Testis (tissue), 3 donors: ENCODE measurements around the gene PLGRKT. TPM values are rescaled to one million over a fixed set of nuclear protein-coding genes. Genes with fewer than 3 reads are reported as not detected.

Source experiments
- DNase-seq: peaks from one replicate; pipeline ENCODE4 v3.0.0-alpha.2; 2019
- H3K27ac ChIP-seq, 2 donors: fragments of 200-600 bp; sonication (generic); one replicate each; pipeline ENCODE4 v1.5.1; 2019
- H3K27me3 ChIP-seq: fragments of 200-600 bp; sonication (generic); one replicate; pipeline ENCODE4 v1.5.1; 2019
- H3K36me3 ChIP-seq: fragments of 200-600 bp; sonication (generic); one replicate; pipeline ENCODE4 v1.5.1; 2017; ENCODE audit warnings: low read depth; ENCODE audit errors: missing control alignments
- H3K4me1 ChIP-seq: fragments of 200-600 bp; sonication (generic); one replicate; pipeline ENCODE4 v1.5.1; 2019
- H3K4me3 ChIP-seq, 2 donors: fragments of 200-600 bp; sonication (generic); one replicate each; pipeline ENCODE4 v1.5.1; 2017 to 2019
- H3K9me3 ChIP-seq: fragments of 200-600 bp; sonication (generic); one replicate; pipeline ENCODE4 v1.5.1; 2017
- POLR2A ChIP-seq: fragments of 450-650 bp; IDR thresholded peaks from one replicate; pipeline ENCODE4 v1.6.1; 2017; ENCODE audit warnings: antibody characterized with exemption, mild to moderate bottlenecking, moderate library complexity
- whole genome bisulfite sequencing, 2 donors: methylation state at CpG; one replicate each; pipeline ENCODE4 v1.1.5; 2018; 5-methylcytosine and 5-hydroxymethylcytosine counted together
- intact Hi-C: fragments of 100-400 bp; cut with DNase I; formaldehyde crosslinking; loops from one replicate; pipeline ENCODE4 v1.15.1; 2023; ENCODE audit warnings: low total_unique reads
- polyA plus RNA-seq: library from polyadenylated mRNA; stranded (reverse); fragments of 350-450 nt; fragmentation: Illumina TruSeq; extraction: RNeasy Lipid Tissue Mini Kit (QIAGEN cat#74804); gene quantifications from one replicate; pipeline ENCODE4 v1.2.3, GENCODE V29; 2014; ENCODE audit warnings: low read depth, low replicate concordance; ENCODE audit not compliant: insufficient read depth
- small RNA-seq, 2 donors: library from RNA; depleted of rRNA; stranded (forward); fragments of <200 nt; gene quantifications; one replicate each; pipeline ENCODE3, GENCODE V24; 2016
- total RNA-seq, 2 donors: library from RNA; depleted of rRNA; stranded (reverse); fragments of >200 nt; gene quantifications; one replicate each; pipeline ENCODE4 v1.2.3, GENCODE V29; 2016
- TF ChIP-seq, protein P1 (sequence below), 3 experiments: fragments of 450-650 bp in 2 of 3; fragments of 200-600 bp in 1 of 3; sonication (generic) in 1 of 3; IDR thresholded peaks; one replicate each; pipeline ENCODE4 v1.5.1; 2016 to 2019; ENCODE audit warnings: antibody characterized with exemption in 3 of 3, mild to moderate bottlenecking in 2 of 3, moderate library complexity in 1 of 3

PLGRKT gene
- total and polyA plus RNA-seq, 3 donors from 2014 or later = 7.5 to 13.4 (median 9.5) TPM

DNA sequence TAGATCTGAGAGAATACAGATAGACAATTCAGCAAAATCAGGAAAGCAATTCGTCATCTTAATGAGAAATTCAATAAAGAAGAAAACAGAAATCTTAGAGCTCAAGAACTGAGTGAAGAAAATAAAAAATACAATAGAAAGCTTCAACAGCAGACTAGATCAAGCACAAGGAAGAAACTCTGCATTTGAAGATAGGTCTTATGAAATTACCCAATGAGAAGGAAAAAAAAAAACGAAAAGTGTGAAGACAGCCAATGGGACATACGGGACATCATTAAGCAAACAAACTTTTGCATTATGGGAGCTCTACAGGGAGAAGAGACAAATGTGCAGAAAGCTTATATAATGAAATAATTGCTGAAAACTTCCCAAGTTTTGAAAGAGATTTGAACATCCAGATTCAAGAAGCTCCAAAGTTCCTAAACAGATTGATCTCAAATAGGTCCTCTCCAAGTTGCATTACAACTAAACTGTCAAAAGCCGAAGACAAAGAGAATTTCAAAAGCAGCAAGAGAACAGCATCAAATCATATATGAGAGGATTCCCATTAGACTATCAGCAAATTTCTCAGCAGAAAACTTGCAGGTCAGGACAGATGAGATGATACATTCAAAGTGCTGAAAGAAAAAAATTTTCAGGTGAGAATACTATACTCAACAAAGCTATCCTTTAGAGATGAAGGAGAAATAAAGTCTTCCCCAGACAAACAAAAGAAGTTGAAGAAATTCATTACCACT is 122.4 kb downstream of the PLGRKT start:
- H3K27me3 ChIP-seq = no peaks in the 10 kb centered on the region
- TF ChIP-seq, protein P1, sequence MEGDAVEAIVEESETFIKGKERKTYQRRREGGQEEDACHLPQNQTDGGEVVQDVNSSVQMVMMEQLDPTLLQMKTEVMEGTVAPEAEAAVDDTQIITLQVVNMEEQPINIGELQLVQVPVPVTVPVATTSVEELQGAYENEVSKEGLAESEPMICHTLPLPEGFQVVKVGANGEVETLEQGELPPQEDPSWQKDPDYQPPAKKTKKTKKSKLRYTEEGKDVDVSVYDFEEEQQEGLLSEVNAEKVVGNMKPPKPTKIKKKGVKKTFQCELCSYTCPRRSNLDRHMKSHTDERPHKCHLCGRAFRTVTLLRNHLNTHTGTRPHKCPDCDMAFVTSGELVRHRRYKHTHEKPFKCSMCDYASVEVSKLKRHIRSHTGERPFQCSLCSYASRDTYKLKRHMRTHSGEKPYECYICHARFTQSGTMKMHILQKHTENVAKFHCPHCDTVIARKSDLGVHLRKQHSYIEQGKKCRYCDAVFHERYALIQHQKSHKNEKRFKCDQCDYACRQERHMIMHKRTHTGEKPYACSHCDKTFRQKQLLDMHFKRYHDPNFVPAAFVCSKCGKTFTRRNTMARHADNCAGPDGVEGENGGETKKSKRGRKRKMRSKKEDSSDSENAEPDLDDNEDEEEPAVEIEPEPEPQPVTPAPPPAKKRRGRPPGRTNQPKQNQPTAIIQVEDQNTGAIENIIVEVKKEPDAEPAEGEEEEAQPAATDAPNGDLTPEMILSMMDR (IDR thresholded peaks at IDR 0.05) = no peak
- TF ChIP-seq POLR2A = no peak
- 62 to 71% methylated on average over 4 of the region's 4 CpGs for whole genome bisulfite sequencing, 2 donors
- H3K4me3 ChIP-seq = no peak overlapping the region
- no peak overlapping the region for H3K27ac ChIP-seq
- intact Hi-C loops = no loop called here
- DNase-seq = no peak
- no peaks in the 10 kb centered on the region for H3K9me3 ChIP-seq
- no peaks in the 10 kb centered on the region for H3K36me3 ChIP-seq
- H3K4me1 ChIP-seq = no peaks in the 10 kb centered on the region

DNA sequence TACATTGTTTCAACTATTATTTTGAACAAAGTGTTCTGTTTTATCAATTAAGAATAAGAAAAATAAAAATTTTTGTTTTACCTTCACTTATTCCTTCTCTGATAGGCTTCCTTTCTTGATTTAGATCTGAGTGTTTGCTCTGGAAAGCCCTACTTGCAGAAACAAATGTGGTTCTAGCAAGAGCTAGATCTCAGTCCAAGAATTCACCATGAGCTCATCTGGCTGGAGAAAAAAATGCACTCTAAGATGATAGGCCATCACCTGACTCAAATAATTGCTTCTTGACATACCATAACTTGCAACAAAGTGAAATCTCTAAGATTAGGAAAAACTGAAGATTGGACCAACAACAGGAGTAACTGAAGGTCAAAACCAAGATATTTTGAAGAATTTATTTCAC is 126.9 kb downstream of the PLGRKT start:
- H3K4me1 ChIP-seq = no peaks in the 10 kb centered on the region
- no peak overlapping the region for H3K4me3 ChIP-seq
- no peak for DNase-seq
- intact Hi-C loops = no loop called here
- no peaks in the 10 kb centered on the region for H3K36me3 ChIP-seq
- no peak overlapping the region for H3K27ac ChIP-seq
- no peaks in the 10 kb centered on the region for H3K27me3 ChIP-seq
- TF ChIP-seq, protein P1 (IDR thresholded peaks at IDR 0.05) = no peak
- TF ChIP-seq POLR2A = no peak
- H3K9me3 ChIP-seq = no peaks in the 10 kb centered on the region

Small RNA genes within 50 kb of the gene (small RNA-seq; reads per million reads assigned to genes)
- 0 reads per million in 2 donors for gene AL135786.1
- gene HMGN2P31 = 0 reads per million in 2 donors

Other genes with a start within 250 kb of the PLGRKT start
- under 1 TPM in 1 of 2 donors, not detected in 1; 0.16 TPM for gene INSL4, start 206.5 kb downstream of the PLGRKT start, total RNA-seq
- gene INSL4, start 206.5 kb downstream of the PLGRKT start, polyA plus RNA-seq = not detected
- gene RLN2, start 133.2 kb downstream of the PLGRKT start, total RNA-seq = 1 to 10 TPM in 1 of 2 donors, under 1 TPM in 1; 0.74 to 1.7 TPM
- 8.1 TPM for gene RLN2, start 133.2 kb downstream of the PLGRKT start, polyA plus RNA-seq
- under 1 TPM in 1 of 2 donors, not detected in 1; 0.43 TPM for gene RLN1, start 98.0 kb downstream of the PLGRKT start, total RNA-seq
- 1.4 TPM for gene RLN1, start 98.0 kb downstream of the PLGRKT start, polyA plus RNA-seq
- 1 to 10 TPM; 1.3 to 1.5 TPM for gene CD274, start 12.6 kb upstream of the PLGRKT start, total RNA-seq
- 4.6 TPM for gene CD274, start 12.6 kb upstream of the PLGRKT start, polyA plus RNA-seq
- under 1 TPM; 0.63 to 0.81 TPM for gene PDCD1LG2, start 72.6 kb upstream of the PLGRKT start, total RNA-seq
- gene PDCD1LG2, start 72.6 kb upstream of the PLGRKT start, polyA plus RNA-seq = 2.4 TPM
- gene RIC1, start 191.2 kb upstream of the PLGRKT start, total RNA-seq = 10 to 100 TPM; 44.0 to 45.5 TPM
- gene RIC1, start 191.2 kb upstream of the PLGRKT start, polyA plus RNA-seq = 25.6 TPM